Putamen (tissue), 1 donor: ENCODE measurements around the gene ETV1.

Source experiments
- DNase-seq: peaks from one replicate; pipeline ENCODE4 v3.0.0-alpha.2; 2016; ENCODE audit warnings: low spot score

The ETV1 gene

GRCh38 chr7:13989126-13989948 is at the start of gene ETV1:
ETV1 (minus strand) TSS chr7:13989666; CDS start chr7:13989052, 614 bp downstream.
- peak; percentile 78 for DNase-seq

- peak; percentile 77 for DNase-seq
Observed at GRCh38 chr7:14024406-14024805, 34.9 kb upstream of the ETV1 start.

DNA sequence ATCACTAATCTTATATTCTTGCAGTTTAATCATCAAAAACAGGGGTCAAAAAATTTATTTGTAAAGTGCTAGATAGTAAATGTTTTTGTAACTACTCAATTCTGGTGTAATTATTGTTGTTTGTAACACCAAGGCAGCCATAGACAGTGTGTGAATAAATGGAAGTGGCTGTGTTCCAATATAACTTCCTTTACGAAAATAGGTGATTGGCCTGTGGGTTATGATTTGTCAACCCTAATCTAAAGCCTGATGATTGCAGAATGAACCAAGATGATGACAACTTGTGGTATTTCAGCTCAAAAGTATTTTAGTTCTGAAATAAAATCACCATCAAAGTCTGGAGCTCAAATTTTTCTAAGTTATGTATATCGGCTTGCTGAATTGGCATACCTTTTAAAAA is 34.4 kb upstream of the ETV1 start:
- DNase-seq, result no peak

GRCh38 chr7:14023342-14023741 is 33.9 kb upstream of the ETV1 start:
- no peak for DNase-seq

- no peak for DNase-seq
Observed at GRCh38 chr7:14021069-14021468, 31.6 kb upstream of the ETV1 start.

GRCh38 chr7:14020339-14020900 is 31.0 kb upstream of the ETV1 start:
- DNase-seq, result no peak

- no peak for DNase-seq
Observed at GRCh38 chr7:14018751-14019150, 29.3 kb upstream of the ETV1 start.

GRCh38 chr7:14016950-14017349 is 27.5 kb upstream of the ETV1 start:
- no peak for DNase-seq

DNA sequence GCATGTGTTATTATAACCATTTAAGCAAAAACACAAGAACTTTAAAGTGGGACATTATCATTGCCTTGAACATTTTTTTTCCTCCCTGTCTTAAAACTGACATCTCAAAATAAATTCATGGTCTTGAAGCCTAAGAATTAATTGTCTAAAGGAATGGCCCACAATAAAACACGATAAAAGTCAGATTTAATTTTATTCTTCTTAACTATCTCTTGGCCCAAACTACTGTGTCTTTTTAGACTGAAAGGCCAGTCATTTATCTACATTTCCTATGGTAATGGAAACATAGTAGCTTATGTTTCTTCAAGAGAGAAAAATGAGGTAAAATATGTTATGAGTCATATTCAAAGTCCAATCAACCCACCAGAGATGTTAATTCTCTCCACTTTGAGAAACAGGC is 24.4 kb upstream of the ETV1 start:
- no peak for DNase-seq

GRCh38 chr7:14009453-14010418 is 20.3 kb upstream of the ETV1 start:
- no peak for DNase-seq

GRCh38 chr7:14001139-14001538 is 11.7 kb upstream of the ETV1 start:
- DNase-seq, result no peak

- DNase-seq, result no peak
Observed at GRCh38 chr7:14000247-14000646, 10.8 kb upstream of the ETV1 start.

GRCh38 chr7:13998866-13999265 is 9.4 kb upstream of the ETV1 start:
- DNase-seq, result no peak

GRCh38 chr7:13992596-13992964 is 3.1 kb upstream of the ETV1 start:
- no peak for DNase-seq

DNA sequence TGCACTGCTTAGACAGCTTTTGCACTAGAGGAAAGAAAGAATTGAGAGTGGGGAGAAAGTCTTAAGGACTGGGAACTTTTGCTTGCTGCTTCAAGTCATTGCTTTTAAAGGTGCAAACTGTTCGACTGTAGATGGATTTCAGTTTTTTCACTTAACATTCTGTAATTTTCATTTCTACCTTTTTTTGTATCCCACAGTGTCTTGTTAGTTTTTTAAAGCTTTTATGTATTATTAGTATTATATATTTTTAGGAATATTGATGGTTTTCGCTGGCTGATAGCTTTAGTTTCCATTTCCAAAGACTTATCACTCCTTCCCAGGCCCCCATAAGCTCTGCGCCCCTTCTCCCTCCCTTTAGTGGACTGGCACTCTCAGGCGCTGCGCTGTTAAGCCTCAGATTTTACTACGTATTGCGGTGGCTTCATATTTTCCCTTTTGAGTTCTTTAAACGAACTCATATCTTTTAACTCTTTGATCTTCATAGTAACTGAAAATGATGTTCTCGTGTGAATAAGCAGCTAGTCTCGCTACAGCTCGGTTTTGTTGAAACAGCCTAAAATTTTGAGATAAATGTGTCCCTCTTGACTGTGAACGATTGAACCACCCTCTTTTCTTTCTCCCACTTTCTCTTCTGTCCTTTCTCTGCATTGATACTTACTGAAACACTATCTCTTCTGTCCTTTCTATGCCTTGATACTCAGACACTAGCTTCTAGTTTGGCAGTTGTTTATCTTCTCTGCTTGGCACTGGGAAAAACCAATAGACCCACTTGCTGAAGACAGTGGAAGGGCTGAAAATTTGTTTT is 2.5 kb upstream of the ETV1 start:
- DNase-seq, result no peak

- DNase-seq, result peak; percentile 95
Observed at GRCh38 chr7:13990984-13991790, 1.7 kb upstream of the ETV1 start.

DNA sequence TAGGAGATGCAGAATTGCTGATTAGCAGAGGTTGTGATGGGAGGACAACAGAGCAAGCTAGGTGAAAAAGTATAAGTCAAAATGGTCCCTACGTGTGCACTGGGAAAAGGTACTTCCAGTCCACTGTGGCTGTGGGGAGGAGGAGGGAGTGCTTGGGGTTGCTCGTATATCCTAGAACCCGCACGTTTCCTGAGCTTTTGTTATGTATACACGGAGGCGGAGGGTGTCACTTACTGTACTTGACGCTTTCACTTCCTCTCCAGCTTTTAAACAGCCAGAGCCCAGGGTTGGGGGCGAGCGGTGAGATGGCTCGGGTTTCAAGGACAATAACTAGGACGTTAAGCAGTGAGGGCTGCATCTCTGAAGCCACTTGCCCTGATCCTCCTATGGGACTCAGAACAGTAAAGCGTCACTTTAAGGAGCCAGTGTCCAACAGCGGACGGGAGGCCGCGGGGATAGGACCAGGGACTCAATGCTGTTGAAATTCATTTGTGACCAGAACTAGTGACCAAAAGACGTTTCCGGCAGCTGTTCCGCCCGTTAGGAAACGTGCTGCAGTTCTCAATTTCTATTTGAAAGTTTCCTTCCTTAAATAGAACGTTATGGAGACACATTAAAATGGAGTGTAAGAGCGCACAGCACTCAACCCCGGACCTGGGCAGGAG is 985 bp upstream of the ETV1 start:
- DNase-seq, result no peak

GRCh38 chr7:13989949-13990305 is 461 bp upstream of the ETV1 start:
- no peak for DNase-seq

DNA sequence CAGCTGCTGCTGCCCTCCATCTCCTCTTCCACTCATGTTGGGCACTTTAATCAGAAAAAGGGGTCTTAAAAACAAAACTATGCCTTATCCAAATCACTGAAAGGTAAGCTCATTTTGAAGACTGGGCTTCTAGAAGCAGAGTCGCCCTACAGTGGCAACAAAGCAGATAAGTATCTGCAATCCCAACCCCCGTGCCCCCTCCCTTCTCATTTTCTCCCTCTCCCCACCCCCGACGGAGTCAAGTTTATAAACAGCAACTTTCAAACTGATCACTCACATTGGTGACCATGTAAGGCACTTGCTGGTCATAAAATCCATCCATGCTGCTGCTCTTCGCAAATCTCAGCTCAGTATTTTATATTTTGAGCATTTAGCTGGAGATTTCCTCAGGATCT is 738 bp downstream of the ETV1 start:
- no peak for DNase-seq

GRCh38 chr7:13988065-13988464 is 1.4 kb downstream of the ETV1 start:
- DNase-seq, result no peak

DNA sequence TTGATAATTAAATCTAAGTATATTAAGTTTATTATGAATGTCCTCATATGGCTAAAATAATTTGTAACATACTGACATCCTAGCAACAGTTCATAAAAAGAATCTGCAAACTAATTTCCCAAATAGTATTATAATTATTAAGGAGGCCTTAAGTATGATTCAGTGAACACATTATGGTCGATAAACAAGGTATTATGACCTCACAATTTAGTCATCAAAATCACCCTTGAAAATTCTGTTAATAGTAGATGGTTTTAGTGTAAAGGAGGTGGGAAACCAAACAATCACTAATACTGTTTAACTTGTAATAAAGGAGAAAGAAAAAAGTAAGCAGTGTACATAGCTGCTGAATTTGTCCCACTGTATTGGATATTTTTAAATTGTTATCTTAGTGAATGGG is 2.1 kb downstream of the ETV1 start:
- no peak for DNase-seq
